DND-41 (cell line): Measurements from ENCODE around the gene STRN3.

Experiments used
- ATAC-seq: fragments of 200-7000 bp; cut with Tn5 transposase; 3 replicates; pipeline ENCODE4 v1.9.1; 2021; ENCODE audit warnings: low read depth; ENCODE audit not compliant: insufficient read depth
- DNase-seq: peaks from one replicate; pipeline ENCODE4 v3.0.0-alpha.2; 2020
- H2AFZ ChIP-seq: 2 replicates; pipeline ENCODE4 v1.6.0; 2012; ENCODE audit warnings: low read depth, low read length
- H3K27ac ChIP-seq: 2 replicates; pipeline ENCODE4 v1.5.1; 2012; ENCODE audit warnings: low read length, inconsistent platforms
- H3K27me3 ChIP-seq: fragments of 200-600 bp; sonication (generic); 2 replicates; pipeline ENCODE4 v1.6.0; 2012; ENCODE audit warnings: low read length, mild to moderate bottlenecking, inconsistent platforms; ENCODE audit not compliant: insufficient read depth, poor library complexity
- H3K36me3 ChIP-seq: 2 replicates; pipeline ENCODE4 v1.5.1; 2012; ENCODE audit warnings: low read length, inconsistent platforms; ENCODE audit not compliant: insufficient read depth
- H3K4me1 ChIP-seq: 2 replicates; pipeline ENCODE4 v1.5.1; 2012; ENCODE audit warnings: mild to moderate bottlenecking, low read length; ENCODE audit not compliant: insufficient read depth
- H3K4me2 ChIP-seq: 2 replicates; pipeline ENCODE4 v1.6.0; 2012; ENCODE audit warnings: mild to moderate bottlenecking, moderate library complexity, low read length, inconsistent platforms; ENCODE audit not compliant: insufficient read depth
- H3K4me3 ChIP-seq, 2 experiments: fragments of 200-600 bp in 1 of 2; shearing (Covaris generic) in 1 of 2; 2 replicates each; pipeline ENCODE4 v1.5.1; 2012 to 2016; ENCODE audit warnings: inconsistent platforms in 2 of 2, low read length in 2 of 2, mild to moderate bottlenecking in 2 of 2, low read depth in 1 of 2, moderate library complexity in 1 of 2
- H3K79me2 ChIP-seq: 2 replicates; pipeline ENCODE4 v1.6.0; 2012; ENCODE audit warnings: low read length, inconsistent platforms; ENCODE audit not compliant: insufficient read depth
- H3K9ac ChIP-seq: 2 replicates; pipeline ENCODE4 v1.6.0; 2012; ENCODE audit warnings: low read depth, mild to moderate bottlenecking, inconsistent platforms, low read length, moderate library complexity
- H3K9me3 ChIP-seq: 2 replicates; pipeline ENCODE4 v1.5.1; 2012; ENCODE audit warnings: low read length, moderate library complexity, mild to moderate bottlenecking, inconsistent platforms; ENCODE audit not compliant: insufficient read depth, severe bottlenecking
- H4K20me1 ChIP-seq: 2 replicates; pipeline ENCODE4 v1.6.0; 2012; ENCODE audit warnings: low read length; ENCODE audit not compliant: insufficient read depth
- CTCF ChIP-seq: IDR thresholded peaks from 2 replicates; pipeline ENCODE4 v1.5.1; 2012; ENCODE audit warnings: borderline replicate concordance, low read length, moderate library complexity, mild to moderate bottlenecking; ENCODE audit not compliant: poor library complexity, severe bottlenecking; ENCODE audit errors: extremely low read depth
- EZH2 ChIP-seq: IDR thresholded peaks from 3 replicates; pipeline ENCODE4 v1.6.1; 2012; ENCODE audit warnings: borderline replicate concordance, low read depth, mild to moderate bottlenecking, moderate library complexity, low read length, inconsistent platforms; ENCODE audit not compliant: severe bottlenecking

STRN3 gene

GRCh38 chr14:30949651-30950050 lies 76.5 kb downstream of the STRN3 start:
- no peaks in the 10 kb centered on the region; the same call in 1 of the 2 replicates for H3K79me2 ChIP-seq
- no peaks in the 10 kb centered on the region for H3K27me3 ChIP-seq
- ATAC-seq (no peak), DNase-seq (no peak)
- H3K9me3 ChIP-seq: no peaks in the 10 kb centered on the region
- no peak overlapping the region for H2AFZ ChIP-seq
- no peak overlapping the region for H3K9ac ChIP-seq
- no peaks in the 10 kb centered on the region; the same call in 1 of the 2 replicates for H4K20me1 ChIP-seq
- no peak overlapping the region for H3K27ac ChIP-seq
- no peak overlapping the region for H3K4me2 ChIP-seq
- H3K36me3 ChIP-seq: peaks cover 87% of the 10 kb centered on the region
- no peak overlapping the region for H3K4me3 ChIP-seq
- H3K4me1 ChIP-seq: no peaks in the 10 kb centered on the region
- no peak for TF ChIP-seq CTCF
- no peak for TF ChIP-seq EZH2

GRCh38 chr14:30943694-30944093 lies 82.5 kb downstream of the STRN3 start:
- H3K4me2 ChIP-seq: no peak overlapping the region
- no peaks in the 10 kb centered on the region for H3K4me1 ChIP-seq
- no peak for TF ChIP-seq CTCF
- TF ChIP-seq EZH2: no peak
- no peaks in the 10 kb centered on the region; the same call in 1 of the 2 replicates for H3K79me2 ChIP-seq
- peaks cover 69% of the 10 kb centered on the region for H3K36me3 ChIP-seq
- H4K20me1 ChIP-seq: no peaks in the 10 kb centered on the region; the same call in 1 of the 2 replicates
- H3K27me3 ChIP-seq: no peaks in the 10 kb centered on the region
- no peak overlapping the region for H3K9ac ChIP-seq
- ATAC-seq: no peak
- DNase-seq: no peak
- H3K27ac ChIP-seq: no peak overlapping the region
- H2AFZ ChIP-seq: no peak overlapping the region
- no peak overlapping the region for H3K4me3 ChIP-seq
- no peaks in the 10 kb centered on the region for H3K9me3 ChIP-seq

- DNase-seq: no peak
- Histone ChIP-seq H3K9me3 (no peaks in the 10 kb centered on the region), H3K79me2 (no peaks in the 10 kb centered on the region), H2AFZ (no peak overlapping the region), H4K20me1 (no peaks in the 10 kb centered on the region; the same call in 1 of the 2 replicates), H3K27ac (no peak overlapping the region), H3K36me3 (peaks cover 52% of the 10 kb centered on the region), H3K4me1 (no peaks in the 10 kb centered on the region), H3K9ac (no peak overlapping the region), H3K4me3 (no peak overlapping the region), H3K4me2 (no peak overlapping the region), H3K27me3 (no peaks in the 10 kb centered on the region)
- TF ChIP-seq EZH2 (no peak), CTCF (no peak)
- ATAC-seq: no peak
Observed at GRCh38 chr14:30940886-30941285, 85.3 kb downstream of the STRN3 start.

- H2AFZ ChIP-seq: no peak overlapping the region
- no peaks in the 10 kb centered on the region for H3K79me2 ChIP-seq
- DNase-seq (no peak), ATAC-seq (no peak)
- no peaks in the 10 kb centered on the region for H3K9me3 ChIP-seq
- peaks cover 60% of the 10 kb centered on the region for H3K36me3 ChIP-seq
- no peak overlapping the region for H3K4me2 ChIP-seq
- H3K9ac ChIP-seq: no peak overlapping the region
- no peak overlapping the region for H3K4me3 ChIP-seq
- no peak overlapping the region for H3K27ac ChIP-seq
- no peaks in the 10 kb centered on the region for H4K20me1 ChIP-seq
- H3K27me3 ChIP-seq: no peaks in the 10 kb centered on the region
- no peaks in the 10 kb centered on the region for H3K4me1 ChIP-seq
- TF ChIP-seq EZH2 (no peak), CTCF (no peak)
Observed at GRCh38 chr14:30938617-30939016, 87.6 kb downstream of the STRN3 start.
